Pancreas (tissue), 10 donors: ENCODE measurements around the gene IFT57. TPM values are rescaled to one million over a fixed set of nuclear protein-coding genes. Genes with fewer than 3 reads are reported as not detected.

Source experiments
- ATAC-seq, 4 donors: fragments of 200-7000 bp; cut with Tn5 transposase; one replicate each; pipeline versions ENCODE4 v1.8.0 to v1.9.1; 2020; ENCODE audit warnings: mild to moderate bottlenecking in 4 of 4, moderate library complexity in 4 of 4
- DNase-seq, 6 donors: peaks; one replicate each; pipeline ENCODE4 v3.0.0-alpha.2; 2020
- FAIRE-seq: peaks from 2 replicates; lab custom pipeline; 2012; peaks lifted over from hg19 to GRCh38; lab: Jason Lieb, UNC
- H3K27ac ChIP-seq, 4 donors: fragments of 200-600 bp; sonication (generic); 1 replicate in 3 of 4; 2 replicates in 1 of 4; pipeline versions ENCODE4 v1.5.0 to v1.8.0; 2020
- H3K27me3 ChIP-seq, 4 donors: fragments of 200-600 bp; one replicate each; pipeline ENCODE4 v1.8.0; 2021
- H3K36me3 ChIP-seq, 3 donors: fragments of 200-600 bp; sonication (generic) in 1 of 3; one replicate each; pipeline versions ENCODE4 v1.5.0 to v1.8.0; 2020 to 2021
- H3K4me1 ChIP-seq, 3 donors: fragments of 200-600 bp; one replicate each; pipeline ENCODE4 v1.8.0; 2021
- H3K4me3 ChIP-seq, 4 donors: fragments of 200-600 bp; sonication (generic) in 2 of 4; one replicate each; pipeline versions ENCODE4 v1.5.0 to v1.8.0; 2020 to 2021
- H3K9me3 ChIP-seq, 4 donors: fragments of 200-600 bp; one replicate each; pipeline ENCODE4 v1.8.0; 2021
- CTCF ChIP-seq, 4 donors: fragments of 200-600 bp; sonication (generic) in 3 of 4; IDR thresholded peaks; one replicate each; pipeline versions ENCODE4 v1.5.0 to v1.8.0; 2021; ENCODE audit warnings: antibody characterized with exemption in 4 of 4
- WGBS, 2 donors: extraction: QIAGEN DNeasy Blood & Tissue Kit; methylation state at CpG; one replicate each; pipeline ENCODE4 v1.1.7; 2013; 5-methylcytosine and 5-hydroxymethylcytosine counted together
- intact Hi-C, 3 donors: fragments of 100-400 bp; cut with DNase I; formaldehyde crosslinking; loops; one replicate each; pipeline versions ENCODE4 v1.11.1 to v1.14.2; 2022
- polyA plus RNA-seq, 2 donors: library from polyadenylated mRNA; stranded (reverse); fragments of 200-250 nt; gene quantifications; one replicate each; pipeline ENCODE4 v1.2.3, GENCODE V29; 2013
- total RNA-seq, 6 donors: library from RNA; stranded (reverse); fragmentation: NEBNext Ultra II Directional in 4 of 6; extraction: Animal tissue kit (Norgen Biotek cat#: 25700) in 4 of 6; gene quantifications; one replicate each; pipeline versions ENCODE4 v1.2.1 to v1.2.4, GENCODE V29; 2021 to 2023
- donor health status: healthy with polysubstance abuse.
- donor health status: DM: no; HTN: no; CAD: no; lungs with moderate emphysema.
- donor health status: DM: no; HTN: no; CAD: no.
- donor health status: control.
- donor health status: control.
- donor health status: Bipolar disorder and iron deficiency.
- donor health status: DM: yes; HTN: yes; CAD: no.
- donor health status: DM: no; HTN: no; CAD: no.
- donor health status: DM: no; HTN: no; CAD: no.
- donor health status: DM: yes; HTN: yes; CAD: no.

The IFT57 gene
- total and polyA plus RNA-seq, 8 donors = 10.4 to 40.2 (median 30.3) TPM

GRCh38 chr3:108130701-108131474 lies 91.3 kb downstream of the IFT57 start:
- Histone ChIP-seq H3K9me3 (no peaks in the 10 kb centered on the region), H3K36me3 (no peaks in the 10 kb centered on the region), H3K27me3 (no peaks in the 10 kb centered on the region), H3K27ac (peak overlapping the region in 2 of 4 donors; percentile 75 to 78), H3K4me1 (peaks cover 0 to 26% (median 0%) of the 10 kb centered on the region in 3 donors), H3K4me3 (no peak overlapping the region)
- no peak for TF ChIP-seq CTCF (IDR thresholded peaks at IDR 0.05)
- DNase-seq = no peak
- FAIRE-seq = no peak
- intact Hi-C loops = no loop called here
- ATAC-seq = peak in 2 of 4 donors; percentile 35 to 41

- 81 to 83% methylated on average over 4 of the region's 4 CpGs for WGBS, 2 donors
- FAIRE-seq (no peak), DNase-seq (no peak), ATAC-seq (no peak)
- Histone ChIP-seq H3K27me3 (no peaks in the 10 kb centered on the region), H3K36me3 (no peaks in the 10 kb centered on the region), H3K27ac (peak overlapping the region in 1 of 4 donors; percentile 75), H3K9me3 (no peaks in the 10 kb centered on the region), H3K4me3 (no peak overlapping the region), H3K4me1 (peaks cover 0 to 26% (median 0%) of the 10 kb centered on the region in 3 donors)
- intact Hi-C loops = no loop called here
- TF ChIP-seq CTCF (IDR thresholded peaks at IDR 0.05) = no peak
Measured at GRCh38 chr3:108130236-108130635, 92.0 kb downstream of the IFT57 start.

GRCh38 chr3:108127301-108127988 lies 94.8 kb downstream of the IFT57 start:
- H3K27me3 ChIP-seq = no peaks in the 10 kb centered on the region
- FAIRE-seq = no peak
- no peak overlapping the region for H3K4me3 ChIP-seq
- peaks cover 0 to 6% (median 0%) of the 10 kb centered on the region in 3 donors for H3K4me1 ChIP-seq
- no peaks in the 10 kb centered on the region for H3K36me3 ChIP-seq
- intact Hi-C loops = no loop called here
- no peak for TF ChIP-seq CTCF (IDR thresholded peaks at IDR 0.05)
- ATAC-seq = peak in 2 of 4 donors; percentile 31 to 38
- H3K27ac ChIP-seq = no peak overlapping the region
- no peaks in the 10 kb centered on the region for H3K9me3 ChIP-seq
- 62 to 69% methylated on average over 9 of the region's 9 CpGs for WGBS, 2 donors
- no peak for DNase-seq

- no peak for DNase-seq
- no peak for ATAC-seq
- H3K27ac ChIP-seq = no peak overlapping the region
- WGBS, 2 donors = 89 to 91% methylated on average over 1 of the region's 1 CpG
- no peak for FAIRE-seq
- TF ChIP-seq CTCF (IDR thresholded peaks at IDR 0.05) = no peak
- H3K27me3 ChIP-seq = no peaks in the 10 kb centered on the region
- no peaks in the 10 kb centered on the region for H3K36me3 ChIP-seq
- H3K9me3 ChIP-seq = no peaks in the 10 kb centered on the region
- intact Hi-C loops = no loop called here
- no peak overlapping the region for H3K4me3 ChIP-seq
- no peaks in the 10 kb centered on the region for H3K4me1 ChIP-seq
Measured at GRCh38 chr3:108126348-108126747, 95.9 kb downstream of the IFT57 start.
